HEK293T (cell line): ENCODE results near the gene SLC26A5.

ENCODE experiments used
- CTCF ChIA-PET: fragments of 350-600 bp; formaldehyde crosslinking; extraction: SDS; loops from one replicate; lab custom pipeline; 2021; ENCODE audit warnings: antibody characterized with exemption, inconsistent platforms; lab: Yijun Ruan, JAX
- POLR2A ChIA-PET: fragments of 350-600 bp; formaldehyde crosslinking; extraction: SDS; loops from one replicate; lab custom pipeline; 2020; ENCODE audit warnings: antibody characterized with exemption, inconsistent platforms; lab: Yijun Ruan, JAX
- DNase-seq: peaks from one replicate; pipeline ENCODE4 v3.0.0; 2012; ENCODE audit warnings: mixed read lengths; ENCODE audit errors: extremely low spot score
- ARNT ChIP-seq: fragments of 450-650 bp; IDR thresholded peaks from 2 replicates; pipeline ENCODE4 v1.6.1; 2017; ENCODE audit warnings: mild to moderate bottlenecking
- BHLHE40 ChIP-seq: fragments of 450-650 bp; IDR thresholded peaks from 2 replicates; pipeline ENCODE4 v1.6.1; 2016; ENCODE audit warnings: mild to moderate bottlenecking, moderate library complexity, borderline replicate concordance
- CTBP1 ChIP-seq: fragments of 450-650 bp; IDR thresholded peaks from 2 replicates; pipeline ENCODE4 v1.6.1; 2016; ENCODE audit warnings: borderline replicate concordance
- ELF4 ChIP-seq: fragments of 450-650 bp; IDR thresholded peaks from 2 replicates; pipeline ENCODE4 v1.6.1; 2017; ENCODE audit warnings: antibody characterized with exemption
- FOXA1 ChIP-seq: fragments of 450-650 bp; IDR thresholded peaks from 2 replicates; pipeline ENCODE4 v1.6.1; 2016; ENCODE audit warnings: mild to moderate bottlenecking
- FOXK2 ChIP-seq: fragments of 450-650 bp; IDR thresholded peaks from 2 replicates; pipeline ENCODE4 v1.6.1; 2016; ENCODE audit warnings: mild to moderate bottlenecking
- FOXM1 ChIP-seq: fragments of 450-650 bp; IDR thresholded peaks from 2 replicates; pipeline ENCODE4 v1.6.1; 2017; ENCODE audit warnings: mild to moderate bottlenecking, borderline replicate concordance
- HDGF ChIP-seq: fragments of 450-650 bp; IDR thresholded peaks from 2 replicates; pipeline ENCODE4 v1.6.1; 2017; ENCODE audit warnings: antibody characterized with exemption, borderline replicate concordance
- L3MBTL2 ChIP-seq: fragments of 450-650 bp; conservative IDR thresholded peaks from 2 replicates; pipeline ENCODE4 v1.6.1; 2016; ENCODE audit warnings: mild to moderate bottlenecking
- LEF1 ChIP-seq: fragments of 450-650 bp; IDR thresholded peaks from 2 replicates; pipeline ENCODE4 v1.6.1; 2017; ENCODE audit warnings: mild to moderate bottlenecking, borderline replicate concordance
- NFRKB ChIP-seq: fragments of 450-650 bp; IDR thresholded peaks from 2 replicates; pipeline ENCODE4 v1.6.1; 2016; ENCODE audit warnings: mild to moderate bottlenecking, moderate library complexity
- SP1 ChIP-seq: fragments of 450-650 bp; IDR thresholded peaks from 2 replicates; pipeline ENCODE4 v1.6.1; 2017
- SUZ12 ChIP-seq: fragments of 450-650 bp; IDR thresholded peaks from 2 replicates; pipeline ENCODE4 v1.6.1; 2016; ENCODE audit warnings: mild to moderate bottlenecking
- TARDBP ChIP-seq: fragments of 450-650 bp; IDR thresholded peaks from 2 replicates; pipeline ENCODE4 v1.6.1; 2016
- ZNF384 ChIP-seq: fragments of 450-650 bp; IDR thresholded peaks from 2 replicates; pipeline ENCODE4 v1.6.1; 2016
- TF ChIP-seq, protein P1 (sequence below): fragments of 450-650 bp; IDR thresholded peaks from 2 replicates; pipeline ENCODE4 v1.6.1; 2016

The SLC26A5 gene

DNA sequence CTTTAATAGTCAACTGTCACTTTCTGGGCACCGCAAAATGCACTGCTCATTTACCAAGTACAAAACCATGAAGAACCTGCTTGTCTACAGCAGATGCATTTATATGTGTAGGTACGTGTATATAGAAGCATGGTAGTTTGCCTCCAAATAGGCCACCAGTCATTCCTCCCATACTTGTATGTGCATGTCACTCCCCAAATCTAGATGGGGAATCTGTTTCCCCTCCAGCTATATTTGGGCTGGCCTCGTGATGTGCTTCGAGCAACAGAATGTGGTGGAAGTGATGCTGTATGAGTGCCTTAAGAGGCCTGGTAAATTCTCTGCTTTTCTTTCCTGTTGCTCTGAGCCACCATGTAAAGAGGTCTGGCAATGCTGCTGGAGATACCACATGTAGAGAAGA lies 51.4 kb downstream of the SLC26A5 start:
- DNase-seq, result no peak
- POLR2A ChIA-PET, result no interaction called here
- CTCF ChIA-PET, result no interaction called here
- no peak for TF ChIP-seq NFRKB
- no peak for TF ChIP-seq BHLHE40
- no peak for TF ChIP-seq ELF4
- no peak for TF ChIP-seq FOXM1
- TF ChIP-seq, protein P1, sequence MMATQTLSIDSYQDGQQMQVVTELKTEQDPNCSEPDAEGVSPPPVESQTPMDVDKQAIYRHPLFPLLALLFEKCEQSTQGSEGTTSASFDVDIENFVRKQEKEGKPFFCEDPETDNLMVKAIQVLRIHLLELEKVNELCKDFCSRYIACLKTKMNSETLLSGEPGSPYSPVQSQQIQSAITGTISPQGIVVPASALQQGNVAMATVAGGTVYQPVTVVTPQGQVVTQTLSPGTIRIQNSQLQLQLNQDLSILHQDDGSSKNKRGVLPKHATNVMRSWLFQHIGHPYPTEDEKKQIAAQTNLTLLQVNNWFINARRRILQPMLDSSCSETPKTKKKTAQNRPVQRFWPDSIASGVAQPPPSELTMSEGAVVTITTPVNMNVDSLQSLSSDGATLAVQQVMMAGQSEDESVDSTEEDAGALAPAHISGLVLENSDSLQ, result no peak
- TF ChIP-seq LEF1, result no peak
- TF ChIP-seq ZNF384, result no peak
- no peak for TF ChIP-seq FOXA1
- TF ChIP-seq FOXK2, result no peak
- no peak for TF ChIP-seq HDGF
- no peak for TF ChIP-seq SUZ12
- TF ChIP-seq CTBP1, result no peak
- no peak for TF ChIP-seq TARDBP
- no peak for TF ChIP-seq L3MBTL2
- TF ChIP-seq ARNT, result no peak

DNA sequence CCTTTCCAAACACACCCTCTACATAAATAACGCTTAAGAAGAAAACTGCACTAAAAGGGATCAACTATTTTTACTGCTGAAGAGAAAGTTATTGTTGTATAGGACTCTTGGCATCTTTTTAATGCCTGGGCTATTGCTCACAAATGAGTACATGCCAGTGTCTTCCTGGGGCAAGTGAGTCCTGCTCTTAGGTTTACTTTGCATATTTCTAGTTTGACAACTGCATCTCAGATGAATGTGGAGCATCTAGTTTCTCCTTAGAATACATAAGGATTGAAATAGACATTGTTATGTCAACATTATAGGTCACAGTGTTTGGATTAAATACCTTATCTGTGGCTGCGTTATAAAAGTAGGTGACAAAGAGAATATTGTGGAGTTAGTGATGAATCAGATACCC lies 54.0 kb downstream of the SLC26A5 start:
- ChIA-PET POLR2A (no interaction called here), CTCF (no interaction called here)
- TF ChIP-seq ARNT (no peak), L3MBTL2 (no peak), ELF4 (no peak), FOXA1 (no peak), SP1 (no peak), FOXK2 (no peak), CTBP1 (no peak), ZNF384 (no peak), SUZ12 (no peak), BHLHE40 (no peak), NFRKB (no peak)
- TF ChIP-seq, protein P1, result no peak
- DNase-seq, result no peak

DNA sequence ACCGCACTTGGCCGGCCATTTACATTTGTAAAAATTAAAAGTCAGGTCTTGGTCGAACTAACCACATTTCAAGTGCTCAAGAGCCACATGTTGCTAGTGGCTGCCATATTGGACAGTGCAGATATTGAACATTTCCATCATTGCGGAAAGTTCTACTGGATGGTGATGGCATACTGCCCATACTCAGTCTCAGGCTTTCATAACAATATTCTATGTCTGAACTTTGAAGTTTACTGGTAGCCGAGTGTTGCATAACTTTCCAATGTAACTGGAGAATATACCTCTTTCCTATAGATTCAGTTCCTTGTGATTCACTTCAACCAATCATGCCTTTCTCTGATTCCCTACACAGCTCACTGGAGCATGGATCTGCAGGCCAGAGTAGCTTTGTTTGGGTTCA lies 54.9 kb downstream of the SLC26A5 start:
- DNase-seq, result no peak
- ChIA-PET CTCF (no interaction called here), POLR2A (no interaction called here)
- TF ChIP-seq BHLHE40 (no peak), SP1 (no peak), ARNT (no peak)

DNA sequence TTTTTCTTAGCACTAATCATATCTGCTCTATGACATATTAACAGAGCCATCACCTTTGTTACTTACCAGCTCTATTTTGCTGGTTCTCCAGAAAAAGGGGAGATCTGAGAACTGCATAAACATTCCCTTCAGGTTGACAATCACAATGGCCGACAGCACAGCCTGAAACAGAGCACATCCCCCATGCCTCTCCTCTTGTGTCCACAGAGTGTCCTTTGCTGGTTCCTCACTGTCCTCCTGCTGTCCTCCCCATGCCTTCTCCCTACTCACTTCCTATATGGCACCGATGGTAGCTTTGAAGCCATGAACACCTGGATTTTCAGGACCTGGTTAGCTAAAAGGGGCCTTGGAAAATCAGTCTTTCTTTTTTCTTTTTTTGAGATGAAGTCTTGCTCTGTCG lies 56.7 kb downstream of the SLC26A5 start:
- no peak for TF ChIP-seq HDGF
- no peak for DNase-seq
- ChIA-PET CTCF (no interaction called here), POLR2A (no interaction called here)

DNA sequence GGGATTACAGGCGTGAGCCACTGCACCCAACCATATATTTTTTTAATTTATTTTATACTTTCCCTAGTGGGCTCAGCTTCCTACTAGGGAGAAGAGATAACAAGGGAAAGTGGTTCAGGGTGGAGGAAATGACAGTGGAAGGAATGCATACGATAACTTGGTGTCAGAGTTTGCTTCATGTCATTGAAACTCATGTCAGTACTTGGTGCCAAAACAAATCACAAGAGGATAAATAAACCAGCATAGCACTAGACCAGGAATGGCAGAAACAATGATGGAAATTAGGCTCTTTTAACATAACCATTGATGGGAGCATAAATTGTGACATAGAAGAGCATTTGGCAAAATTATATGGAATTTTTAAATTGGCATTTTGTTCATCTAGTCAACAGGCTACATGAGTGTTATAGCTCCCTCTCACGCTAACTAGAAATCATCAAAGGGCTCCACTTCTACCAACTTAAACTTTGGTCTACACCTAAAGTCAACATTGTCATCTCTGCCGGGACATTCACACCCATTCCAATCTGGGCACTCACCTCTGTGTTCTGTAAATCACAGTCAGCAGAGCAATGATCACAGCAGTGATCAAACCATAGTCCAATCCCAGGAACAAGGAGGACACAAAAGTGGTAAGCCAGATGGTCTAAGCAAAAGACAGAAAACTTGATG lies 57.4 kb downstream of the SLC26A5 start:
- DNase-seq, result no peak
- TF ChIP-seq BHLHE40 (no peak), SP1 (no peak), FOXK2 (no peak), NFRKB (no peak), SUZ12 (no peak), L3MBTL2 (no peak), LEF1 (no peak), FOXM1 (no peak), HDGF (no peak), FOXA1 (no peak), ZNF384 (no peak), ARNT (no peak)
- TF ChIP-seq, protein P1, result no peak
- POLR2A ChIA-PET, result no interaction called here
- CTCF ChIA-PET, result no interaction called here

DNA sequence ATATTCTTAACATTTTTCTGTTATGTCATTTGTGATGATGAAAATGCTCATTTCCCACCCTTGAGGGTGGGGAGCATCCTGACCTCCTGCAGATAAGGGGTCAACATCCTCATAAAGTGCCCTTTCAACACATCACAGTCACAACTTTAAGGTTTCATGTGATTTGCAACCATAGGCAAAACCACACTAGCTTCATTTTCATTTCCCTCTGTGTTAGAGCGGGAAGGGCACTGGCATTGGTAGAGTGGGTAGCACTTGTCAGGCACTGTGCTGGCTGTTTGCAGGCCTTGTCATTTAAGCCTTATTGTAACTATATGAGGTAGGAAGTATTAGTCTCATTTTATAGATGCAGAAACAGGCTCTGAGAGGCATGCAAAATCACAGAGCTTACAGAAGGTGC lies 58.8 kb downstream of the SLC26A5 start:
- ChIA-PET POLR2A (no interaction called here), CTCF (no interaction called here)
- TF ChIP-seq CTBP1, result no peak
- TF ChIP-seq FOXA1, result no peak
- TF ChIP-seq SUZ12, result no peak
- TF ChIP-seq ELF4, result no peak
- no peak for TF ChIP-seq BHLHE40
- no peak for TF ChIP-seq HDGF
- no peak for TF ChIP-seq FOXK2
- TF ChIP-seq FOXM1, result no peak
- TF ChIP-seq ARNT, result no peak
- no peak for TF ChIP-seq TARDBP
- no peak for TF ChIP-seq LEF1
- TF ChIP-seq NFRKB, result no peak
- no peak for TF ChIP-seq SP1
- no peak for TF ChIP-seq ZNF384
- TF ChIP-seq, protein P1, result no peak
- no peak for DNase-seq
